HEK293 (cell line): Measurements from ENCODE around the gene USP46.

Experiments
- CTCF ChIA-PET: fragments of 350-600 bp; formaldehyde crosslinking; extraction: SDS; loops from one replicate; lab custom pipeline; 2021; ENCODE audit warnings: antibody characterized with exemption; lab: Yijun Ruan, JAX
- POLR2A ChIA-PET: fragments of 300-600 bp; formaldehyde crosslinking; extraction: SDS; loops from one replicate; lab custom pipeline; 2020; ENCODE audit warnings: antibody characterized with exemption, inconsistent platforms; lab: Yijun Ruan, JAX
- H3K27ac ChIP-seq: fragments of 200-500 bp; sonication (Bioruptor generic); 2 replicates; pipeline ENCODE4 v1.5.1; 2014; ENCODE audit warnings: low read depth, low read length, control low read depth, inconsistent platforms; ENCODE audit errors: extremely low read depth
- H3K36me3 ChIP-seq, 2 experiments: fragments of 200-500 bp in 1 of 2; sonication (Bioruptor generic) in 1 of 2; 1 replicate in 1 of 2; 2 replicates in 1 of 2; pipeline ENCODE4 v1.5.1; 2014 to 2017; ENCODE audit warnings: inconsistent platforms in 2 of 2, low read length in 2 of 2; ENCODE audit not compliant: control insufficient read depth in 2 of 2, insufficient read depth in 1 of 2
- H3K4me1 ChIP-seq: fragments of 200-500 bp; sonication (Bioruptor generic); 2 replicates; pipeline ENCODE4 v1.5.1; 2014; ENCODE audit warnings: mild to moderate bottlenecking, low read length, inconsistent platforms; ENCODE audit not compliant: control insufficient read depth, insufficient read depth
- H3K4me3 ChIP-seq: 2 replicates; pipeline ENCODE4 v1.5.1; 2011; ENCODE audit warnings: low read depth, mild to moderate bottlenecking, control low read depth, low read length, moderate library complexity
- H3K9me3 ChIP-seq: fragments of 200-500 bp; sonication (Bioruptor generic); 2 replicates; pipeline ENCODE4 v1.5.1; 2014; ENCODE audit warnings: low read depth, low read length, inconsistent platforms; ENCODE audit not compliant: control insufficient read depth, insufficient read depth
- GFI1B ChIP-seq: fragments of 450-650 bp; formaldehyde crosslinking; IDR thresholded peaks from 2 replicates; pipeline ENCODE4 v1.5.1; 2016; ENCODE audit warnings: missing biosample characterization, missing genetic modification characterization
- KLF8 ChIP-seq: fragments of 450-650 bp; formaldehyde crosslinking; IDR thresholded peaks from 2 replicates; pipeline ENCODE4 v1.5.1; 2016; ENCODE audit warnings: missing biosample characterization, missing genetic modification characterization
- PATZ1 ChIP-seq: fragments of 450-650 bp; formaldehyde crosslinking; IDR thresholded peaks from 2 replicates; pipeline ENCODE4 v1.5.1; 2016; ENCODE audit warnings: missing biosample characterization, missing genetic modification characterization
- SALL2 ChIP-seq: fragments of 450-650 bp; formaldehyde crosslinking; IDR thresholded peaks from 2 replicates; pipeline ENCODE4 v1.5.0; 2017; ENCODE audit warnings: missing biosample characterization, mild to moderate bottlenecking, missing genetic modification characterization, borderline replicate concordance
- SP2 ChIP-seq: fragments of 450-650 bp; formaldehyde crosslinking; IDR thresholded peaks from 2 replicates; pipeline ENCODE4 v1.5.1; 2016; ENCODE audit warnings: missing biosample characterization, missing genetic modification characterization
- YY1 ChIP-seq: fragments of 450-650 bp; formaldehyde crosslinking; IDR thresholded peaks from 2 replicates; pipeline ENCODE4 v1.5.1; 2018; ENCODE audit warnings: missing biosample characterization, missing genetic modification characterization
- ZFP3 ChIP-seq: fragments of 450-650 bp; formaldehyde crosslinking; IDR thresholded peaks from 2 replicates; pipeline ENCODE4 v1.5.1; 2016; ENCODE audit warnings: low read depth, missing biosample characterization, missing genetic modification characterization
- ZNF148 ChIP-seq: fragments of 450-650 bp; formaldehyde crosslinking; IDR thresholded peaks from 2 replicates; pipeline ENCODE4 v1.5.0; 2017; ENCODE audit warnings: missing biosample characterization, missing genetic modification characterization, borderline replicate concordance
- ZNF169 ChIP-seq: fragments of 450-650 bp; formaldehyde crosslinking; IDR thresholded peaks from 2 replicates; pipeline ENCODE4 v1.5.1; 2016; ENCODE audit warnings: missing biosample characterization, missing genetic modification characterization
- ZNF473 ChIP-seq: fragments of 450-650 bp; formaldehyde crosslinking; IDR thresholded peaks from 2 replicates; pipeline ENCODE4 v1.5.1; 2017; ENCODE audit warnings: missing biosample characterization, missing genetic modification characterization
- ZNF48 ChIP-seq: fragments of 450-650 bp; formaldehyde crosslinking; IDR thresholded peaks from 2 replicates; pipeline ENCODE4 v1.5.1; 2016; ENCODE audit warnings: missing biosample characterization, missing genetic modification characterization
- ZNF596 ChIP-seq: fragments of 450-650 bp; IDR thresholded peaks from 2 replicates; pipeline ENCODE4 v1.5.0; 2018; ENCODE audit warnings: missing biosample characterization, mild to moderate bottlenecking, missing genetic modification characterization, moderate library complexity
- ZNF704 ChIP-seq: fragments of 450-650 bp; formaldehyde crosslinking; IDR thresholded peaks from 2 replicates; pipeline ENCODE4 v1.5.1; 2016; ENCODE audit warnings: missing biosample characterization, missing genetic modification characterization
- ZNF792 ChIP-seq: fragments of 450-650 bp; formaldehyde crosslinking; IDR thresholded peaks from 2 replicates; pipeline ENCODE4 v1.5.1; 2016; ENCODE audit warnings: missing biosample characterization, missing genetic modification characterization
- ZNF837 ChIP-seq: fragments of 450-650 bp; formaldehyde crosslinking; IDR thresholded peaks from 2 replicates; pipeline ENCODE4 v1.5.1; 2016; ENCODE audit warnings: missing biosample characterization, missing genetic modification characterization
- TF ChIP-seq, protein P1 (sequence below): fragments of 450-650 bp; formaldehyde crosslinking; IDR thresholded peaks from 2 replicates; pipeline ENCODE4 v1.5.1; 2016; ENCODE audit warnings: missing biosample characterization, missing genetic modification characterization
- TF ChIP-seq, protein P2 (sequence below): fragments of 450-650 bp; formaldehyde crosslinking; IDR thresholded peaks from 2 replicates; pipeline ENCODE4 v1.5.1; 2016; ENCODE audit warnings: missing biosample characterization, missing genetic modification characterization

Gene USP46

DNA sequence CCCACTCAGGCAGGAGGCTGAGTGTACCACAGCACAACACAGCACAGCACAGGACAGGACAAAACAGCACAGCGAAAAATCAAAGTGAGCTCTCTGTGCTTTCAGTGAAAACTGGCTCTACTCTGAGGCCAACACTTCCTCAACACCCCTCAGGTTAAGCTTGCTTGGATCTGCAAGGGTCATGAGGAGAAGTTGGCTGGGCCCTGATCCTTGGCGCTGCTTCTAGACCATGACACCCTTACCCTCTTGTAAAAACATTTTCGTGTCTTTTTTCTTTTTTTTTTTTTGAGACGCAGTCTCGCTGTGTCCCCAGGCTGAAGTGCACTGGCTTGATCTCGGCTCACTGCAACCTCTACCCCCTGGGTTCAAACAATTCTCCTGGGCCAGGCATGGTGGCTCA lies 25.3 kb downstream of the USP46 start (continued):
- TF ChIP-seq, protein P1, sequence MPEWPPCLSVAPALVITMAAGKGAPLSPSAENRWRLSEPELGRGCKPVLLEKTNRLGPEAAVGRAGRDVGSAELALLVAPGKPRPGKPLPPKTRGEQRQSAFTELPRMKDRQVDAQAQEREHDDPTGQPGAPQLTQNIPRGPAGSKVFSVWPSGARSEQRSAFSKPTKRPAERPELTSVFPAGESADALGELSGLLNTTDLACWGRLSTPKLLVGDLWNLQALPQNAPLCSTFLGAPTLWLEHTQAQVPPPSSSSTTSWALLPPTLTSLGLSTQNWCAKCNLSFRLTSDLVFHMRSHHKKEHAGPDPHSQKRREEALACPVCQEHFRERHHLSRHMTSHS (tag by site-specific recombination): no peak

DNA sequence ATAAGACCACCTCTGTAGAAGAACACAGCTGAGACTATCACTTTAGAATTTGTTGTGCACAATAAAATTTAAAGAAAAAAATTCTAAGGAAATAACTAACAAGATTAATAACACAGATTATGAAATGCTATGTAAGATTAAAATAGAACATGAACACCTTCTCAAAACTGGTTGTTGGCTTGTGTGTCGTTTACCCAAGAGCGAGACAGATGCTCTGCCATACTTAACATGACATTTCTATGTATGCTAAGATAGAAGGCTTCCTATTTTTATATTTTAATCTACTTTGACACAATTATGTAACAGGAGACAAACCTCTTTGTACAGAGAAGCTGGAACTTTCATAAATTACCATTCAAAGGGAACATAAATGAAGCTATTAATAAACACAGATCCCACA lies 30.1 kb downstream of the USP46 start:
- Histone ChIP-seq H3K4me1 (no peaks in the 10 kb centered on the region), H3K4me3 (no peak overlapping the region), H3K27ac (no peak overlapping the region), H3K36me3 (peaks cover 0 to 26% of the 10 kb centered on the region in 2 experiments; a peak in 1 of 3 replicates), H3K9me3 (no peaks in the 10 kb centered on the region)
- CTCF ChIA-PET: no interaction called here
- POLR2A ChIA-PET: no interaction called here
- TF ChIP-seq GFI1B (tag by site-specific recombination): no peak
- no peak for TF ChIP-seq ZNF148 (tag by site-specific recombination)
- no peak for TF ChIP-seq SALL2
- TF ChIP-seq ZFP3 (tag by site-specific recombination): no peak
- no peak for TF ChIP-seq ZNF596 (tag by site-specific recombination)
- TF ChIP-seq YY1 (tag by site-specific recombination): no peak

GRCh38 chr4:52628543-52628942 lies 30.6 kb downstream of the USP46 start:
- Histone ChIP-seq H3K4me1 (no peaks in the 10 kb centered on the region), H3K9me3 (no peaks in the 10 kb centered on the region), H3K4me3 (no peak overlapping the region), H3K36me3 (peaks cover 0 to 26% of the 10 kb centered on the region in 2 experiments; a peak in 1 of 3 replicates), H3K27ac (no peak overlapping the region)
- CTCF ChIA-PET: no interaction called here
- no peak for TF ChIP-seq ZNF48
- no peak for TF ChIP-seq ZNF473 (tag by site-specific recombination)
- no peak for TF ChIP-seq GFI1B (tag by site-specific recombination)
- TF ChIP-seq KLF8: no peak
- no peak for TF ChIP-seq PATZ1 (tag by site-specific recombination)
- TF ChIP-seq, protein P2, sequence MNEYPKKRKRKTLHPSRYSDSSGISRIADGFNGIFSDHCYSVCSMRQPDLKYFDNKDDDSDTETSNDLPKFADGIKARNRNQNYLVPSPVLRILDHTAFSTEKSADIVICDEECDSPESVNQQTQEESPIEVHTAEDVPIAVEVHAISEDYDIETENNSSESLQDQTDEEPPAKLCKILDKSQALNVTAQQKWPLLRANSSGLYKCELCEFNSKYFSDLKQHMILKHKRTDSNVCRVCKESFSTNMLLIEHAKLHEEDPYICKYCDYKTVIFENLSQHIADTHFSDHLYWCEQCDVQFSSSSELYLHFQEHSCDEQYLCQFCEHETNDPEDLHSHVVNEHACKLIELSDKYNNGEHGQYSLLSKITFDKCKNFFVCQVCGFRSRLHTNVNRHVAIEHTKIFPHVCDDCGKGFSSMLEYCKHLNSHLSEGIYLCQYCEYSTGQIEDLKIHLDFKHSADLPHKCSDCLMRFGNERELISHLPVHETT: no peak
- no peak for TF ChIP-seq SP2 (tag by site-specific recombination)
- TF ChIP-seq ZNF837: no peak
- POLR2A ChIA-PET: no interaction called here

DNA sequence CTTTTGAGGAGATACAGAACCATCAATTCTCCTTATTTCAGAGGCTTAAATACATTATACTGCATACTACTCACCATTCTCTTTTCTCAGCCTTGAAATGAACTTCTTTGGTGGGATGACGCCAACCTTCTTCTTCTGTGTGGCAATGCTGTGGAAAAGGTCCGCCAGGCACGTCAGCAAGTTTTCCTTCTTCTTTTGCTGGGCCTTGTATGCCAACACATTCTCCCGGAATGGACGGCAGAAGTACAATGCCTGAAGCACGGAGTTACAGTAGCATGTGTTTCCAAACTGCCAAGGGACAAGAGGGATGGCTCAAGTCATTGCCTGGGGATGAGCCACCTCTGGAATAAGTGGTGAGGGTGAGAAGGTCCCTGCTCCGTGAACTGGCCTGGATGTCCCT lies 31.2 kb downstream of the USP46 start:
- ChIA-PET CTCF (no interaction called here), POLR2A (no interaction called here)
- H3K9me3 ChIP-seq: no peaks in the 10 kb centered on the region
- H3K4me3 ChIP-seq: no peak overlapping the region
- H3K4me1 ChIP-seq: no peaks in the 10 kb centered on the region
- H3K27ac ChIP-seq: no peak overlapping the region
- no peak for TF ChIP-seq ZNF837
- no peak for TF ChIP-seq PATZ1 (tag by site-specific recombination)
- no peak for TF ChIP-seq ZNF169 (tag by site-specific recombination)
- no peak for TF ChIP-seq SP2 (tag by site-specific recombination)
- TF ChIP-seq SALL2: no peak
- TF ChIP-seq ZNF792 (tag by site-specific recombination): no peak
- no peak for TF ChIP-seq ZNF704 (tag by site-specific recombination)
- H3K36me3 ChIP-seq: peaks cover 0 to 26% of the 10 kb centered on the region in 2 experiments; a peak in 1 of 3 replicates
